Fibroblast of skin of left quadriceps (primary cell): Measurements from ENCODE around the gene MEI1.

ENCODE experiments used
- DNase-seq, 2 experiments: peaks; one replicate each; pipeline ENCODE4 v3.0.0-alpha.2; 2013; ENCODE audit warnings: low read depth in 2 of 2

Gene MEI1

GRCh38 chr22:41781507-41781906, 82.2 kb downstream of the MEI1 start:
- DNase-seq: no peak

GRCh38 chr22:41782316-41782715, 83.0 kb downstream of the MEI1 start:
- DNase-seq: no peak

- DNase-seq: no peak
These were observed 83.4 kb downstream of the MEI1 start for GRCh38 chr22:41782751-41783150.

GRCh38 chr22:41787331-41787730, 88.0 kb downstream of the MEI1 start:
- no peak for DNase-seq

GRCh38 chr22:41793871-41794270, 94.6 kb downstream of the MEI1 start:
- no peak for DNase-seq

- DNase-seq: no peak
These were observed 99.4 kb downstream of the MEI1 start for GRCh38 chr22:41798736-41799135.

- DNase-seq: no peak
These were observed 100.4 kb downstream of the MEI1 start for GRCh38 chr22:41799486-41800347.

- peak; percentile 66 for DNase-seq
These were observed 101.2 kb downstream of the MEI1 start, which contains the start of gene CCDC134 for GRCh38 chr22:41800348-41801146. Gene CCDC134 (plus strand): TSS chr22:41800679. CDS start chr22:41808891, 8,212 bp downstream.

- no peak for DNase-seq
These were observed 102.0 kb downstream of the MEI1 start for GRCh38 chr22:41801147-41801819.

GRCh38 chr22:41801886-41802285, 102.6 kb downstream of the MEI1 start:
- no peak for DNase-seq

GRCh38 chr22:41805639-41806038, 106.3 kb downstream of the MEI1 start:
- DNase-seq: no peak

GRCh38 chr22:41808400-41808799, 109.1 kb downstream of the MEI1 start:
- no peak for DNase-seq

GRCh38 chr22:41810022-41810421, 110.7 kb downstream of the MEI1 start:
- no peak for DNase-seq

- DNase-seq: no peak
These were observed 113.7 kb downstream of the MEI1 start for GRCh38 chr22:41812805-41813545.

GRCh38 chr22:41813726-41814410, 114.6 kb downstream of the MEI1 start:
- DNase-seq: no peak

- DNase-seq: no peak
These were observed 116.4 kb downstream of the MEI1 start for GRCh38 chr22:41815716-41816115.

- no peak for DNase-seq
These were observed 116.9 kb downstream of the MEI1 start for GRCh38 chr22:41816241-41816640.

GRCh38 chr22:41816871-41817270, 117.6 kb downstream of the MEI1 start:
- DNase-seq: no peak

- DNase-seq: no peak
These were observed 118.7 kb downstream of the MEI1 start for GRCh38 chr22:41818011-41818410.

- no peak for DNase-seq
These were observed 119.3 kb downstream of the MEI1 start for GRCh38 chr22:41818596-41818995.

- DNase-seq: no peak
These were observed 120.0 kb downstream of the MEI1 start for GRCh38 chr22:41819257-41819656.
